Bronchial epithelial cell (primary cell): ENCODE results near the gene OXSM. TPM values are rescaled to one million over a fixed set of nuclear protein-coding genes. Genes with fewer than 3 reads are reported as not detected.

ENCODE experiments used
- total RNA-seq: library from RNA; depleted of rRNA; stranded (reverse); fragments of >200 nt; gene quantifications from 2 replicates; pipeline ENCODE4 v1.2.1, GENCODE V29; 2014

OXSM gene
- total RNA-seq, 1 donor from 2014 or later, result 24.0 TPM

Other genes with a start within 250 kb of the OXSM start
- 43.2 and 53.6 TPM in 2 replicates for gene TOP2B, start 125.2 kb upstream of the OXSM start, total RNA-seq
- gene NGLY1, start 6.6 kb upstream of the OXSM start, total RNA-seq, result 24.0 and 32.0 TPM in 2 replicates